GM18868 (cell line): ENCODE measurements around the gene LARP1.
"Not testable (repeated sequence)": the region's sequence is repeated elsewhere in the genome, so short reads cannot be mapped to it uniquely, and the experiment has no call there.

Experiments
- ATAC-seq: cut with Tn5 transposase; IDR thresholded peaks from one replicate; pipeline ENCODE4 v1.9.1; 2021; ENCODE audit warnings: mild to moderate bottlenecking, moderate library complexity; ENCODE audit not compliant: unreplicated experiment

The LARP1 gene

DNA sequence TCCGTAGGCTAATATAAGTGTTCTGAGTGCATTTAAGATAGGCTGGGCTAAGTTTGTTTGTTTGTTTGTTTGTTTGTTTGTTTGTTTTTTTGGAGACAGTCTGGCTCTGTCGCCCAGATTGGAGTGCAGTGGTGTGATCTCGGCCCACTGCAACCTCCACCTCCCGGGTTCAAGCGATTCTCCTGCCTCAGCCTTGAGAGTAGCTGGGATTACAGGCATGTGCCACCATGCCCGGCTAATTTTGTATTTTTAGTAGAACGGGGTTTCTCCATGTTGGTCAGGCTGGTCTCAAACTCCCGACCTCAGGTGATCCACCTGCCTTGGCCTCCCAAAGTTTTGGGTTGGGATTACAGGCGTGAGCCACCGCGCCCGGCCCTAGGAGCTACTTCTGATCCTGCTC, 4.7 kb downstream of the LARP1 start:
- not testable (repeated sequence) for ATAC-seq

DNA sequence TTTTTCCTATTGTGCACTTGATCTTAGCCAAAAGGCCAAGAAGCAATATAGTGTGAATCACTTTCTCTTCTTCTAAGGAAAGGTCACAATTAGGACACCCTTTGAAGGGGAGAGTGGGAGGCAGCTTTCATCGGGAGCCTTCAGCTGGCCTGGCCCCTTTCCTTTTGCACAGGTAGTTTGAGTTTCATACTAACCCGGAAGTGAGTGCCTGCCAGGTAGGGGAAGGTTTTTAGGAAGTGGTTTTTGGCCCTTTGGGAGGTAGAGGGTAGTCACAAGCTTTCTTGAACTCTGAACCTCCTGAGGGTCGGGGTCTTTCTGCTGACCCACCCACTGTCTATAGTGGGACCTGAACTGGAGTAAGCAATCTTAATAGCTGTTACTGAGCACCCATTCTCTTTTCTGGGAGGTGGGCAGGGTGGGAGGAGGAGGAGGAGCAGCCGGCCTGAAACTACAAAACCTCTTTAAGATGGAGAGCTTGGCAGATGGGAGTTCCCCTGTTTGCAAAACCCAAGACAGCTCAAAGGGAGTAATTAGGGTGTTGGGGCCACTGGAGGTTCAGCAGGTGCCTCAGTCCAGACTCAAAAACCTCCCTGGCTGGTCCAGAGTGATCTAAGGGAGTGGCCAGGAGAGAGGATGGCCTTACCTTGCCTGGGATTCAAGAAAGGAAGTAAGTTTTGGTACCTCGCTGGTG, 6.0 kb downstream of the LARP1 start:
- ATAC-seq = peak; percentile 54

DNA sequence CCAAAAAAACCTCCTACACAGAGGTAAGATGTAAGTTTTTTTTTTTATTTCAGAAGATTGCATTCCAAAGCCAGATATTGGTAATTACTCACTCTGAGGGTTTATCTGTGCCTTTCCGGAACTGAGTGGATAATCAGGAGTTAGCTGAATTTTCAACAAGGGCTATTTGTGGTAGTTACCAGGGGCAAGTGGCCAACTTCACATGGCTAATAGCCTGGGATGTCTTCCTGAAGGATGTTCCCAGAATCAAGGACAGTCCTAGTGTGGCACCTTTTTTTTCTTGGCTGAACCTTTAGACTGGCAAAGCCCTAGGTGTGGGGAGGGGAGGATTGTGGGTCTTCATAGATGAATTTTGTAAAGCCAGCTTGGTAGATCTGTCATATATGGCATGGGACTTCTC, 7.1 kb downstream of the LARP1 start:
- ATAC-seq = no peak

DNA sequence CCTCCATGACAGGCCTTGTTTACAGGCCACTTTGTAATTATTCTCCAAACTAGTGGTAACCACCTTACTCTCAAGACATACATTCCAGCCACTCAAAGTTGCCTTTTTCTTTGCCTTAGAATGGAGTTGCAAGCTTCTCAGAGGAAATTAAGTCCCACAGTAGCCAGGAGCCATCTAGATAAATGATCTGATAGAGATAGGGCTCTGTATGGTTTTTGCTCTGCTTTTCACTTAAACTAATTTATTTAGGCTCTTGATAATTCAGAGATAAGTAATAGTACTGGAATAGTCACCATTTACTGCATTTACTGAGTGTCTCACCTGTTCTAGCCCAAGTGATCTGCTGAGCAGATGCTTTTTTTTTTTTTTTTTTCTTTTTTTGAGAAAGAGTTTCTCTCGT, 7.5 kb downstream of the LARP1 start:
- ATAC-seq = no peak

DNA sequence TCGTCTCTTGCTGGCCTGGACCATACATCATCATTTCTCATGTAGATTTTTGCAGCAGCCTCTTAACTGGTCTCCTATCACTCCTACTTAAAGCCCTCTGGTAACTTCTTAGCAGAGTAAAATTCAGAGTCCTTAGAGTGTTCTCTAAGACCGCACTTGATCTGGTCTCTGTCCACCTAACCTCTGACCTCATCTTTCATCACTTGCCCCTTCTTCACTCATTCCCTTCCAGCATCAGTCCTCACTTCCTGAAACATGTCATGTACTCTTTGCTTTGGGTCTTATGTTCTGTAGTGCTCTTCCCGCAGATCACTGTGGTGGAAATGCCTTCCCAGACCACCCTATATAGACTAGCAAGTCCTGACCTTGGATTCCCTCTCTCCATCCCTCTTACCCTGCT, 9.8 kb downstream of the LARP1 start:
- no peak for ATAC-seq

DNA sequence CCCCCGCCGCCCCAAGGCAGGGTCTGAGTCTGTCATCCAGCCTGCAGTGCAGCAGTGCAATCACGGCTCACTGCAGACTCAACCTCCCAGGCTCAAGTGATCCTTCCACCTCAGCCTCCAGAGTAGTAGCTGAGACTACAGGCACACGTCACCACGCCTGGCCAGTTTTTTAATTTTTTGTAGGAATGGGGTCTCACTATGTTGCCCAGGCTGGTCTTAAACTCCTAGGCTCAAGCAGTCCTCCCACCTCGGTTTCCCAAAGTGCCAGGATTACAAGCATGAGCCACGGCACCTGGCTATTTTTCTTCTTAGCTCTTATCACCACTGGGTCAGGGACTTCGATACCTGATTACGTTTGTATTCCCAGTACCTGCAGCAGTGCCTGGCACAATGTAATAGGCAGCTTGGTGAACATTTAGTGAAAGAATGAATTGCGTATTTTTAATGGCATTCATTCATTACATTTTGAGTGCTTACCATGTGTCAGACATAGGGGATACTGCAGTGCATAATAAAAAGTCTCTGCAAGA, 10.3 kb downstream of the LARP1 start:
- no peak for ATAC-seq

DNA sequence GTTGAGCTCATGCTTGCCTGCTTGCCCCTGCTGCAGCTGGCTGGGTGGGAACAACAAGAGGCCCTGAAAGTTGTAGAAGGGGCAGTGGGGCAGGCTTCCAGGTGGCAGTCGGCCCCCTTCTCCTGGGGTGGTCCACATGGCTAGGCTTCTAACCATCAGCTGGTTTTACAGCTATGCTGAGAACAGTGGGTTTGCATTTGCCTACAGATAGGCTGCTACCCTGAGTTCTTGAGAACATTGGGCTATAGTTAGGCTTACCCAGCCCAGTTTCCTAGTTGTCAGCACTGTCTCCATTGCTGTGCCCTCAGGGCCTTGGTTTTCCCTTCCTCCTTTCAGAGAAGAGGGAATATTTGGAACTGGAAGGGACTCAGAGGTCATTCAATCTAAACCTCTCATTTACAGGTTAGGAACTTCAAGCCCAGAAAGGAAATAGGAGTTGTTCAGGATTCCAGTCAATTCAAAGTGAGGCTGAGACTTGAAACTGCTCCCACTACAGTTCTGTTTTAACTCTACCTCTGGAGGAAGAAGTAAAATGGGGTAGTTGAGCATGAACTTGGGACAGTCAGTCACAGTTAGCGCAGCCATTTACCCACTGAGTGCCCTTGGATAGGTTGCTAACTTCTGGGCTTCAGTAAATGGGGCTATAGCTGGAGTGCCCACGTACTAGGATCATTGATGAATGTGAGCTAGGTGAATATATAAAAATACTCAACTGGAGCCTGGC, 11.5 kb downstream of the LARP1 start:
- no peak for ATAC-seq

DNA sequence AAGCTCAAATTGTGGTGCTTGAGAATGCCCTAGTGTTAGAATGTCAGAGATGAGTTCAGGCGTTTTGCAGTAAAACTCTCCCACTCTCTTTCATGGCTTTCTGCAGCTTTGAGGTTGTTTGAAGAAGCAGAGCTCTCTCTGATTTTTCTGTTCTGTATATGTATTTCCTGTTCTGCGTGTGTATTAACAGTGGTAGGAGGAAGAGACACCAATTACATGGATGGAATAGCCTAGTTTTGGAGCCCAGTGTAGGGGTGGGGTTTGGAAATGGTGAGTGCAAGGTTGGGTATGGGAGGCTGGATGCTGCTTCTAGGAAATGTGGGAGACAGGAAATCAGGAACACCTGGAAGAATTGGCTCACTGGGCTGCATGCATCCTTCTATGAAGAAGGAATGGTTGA, 12.4 kb downstream of the LARP1 start:
- no peak for ATAC-seq

DNA sequence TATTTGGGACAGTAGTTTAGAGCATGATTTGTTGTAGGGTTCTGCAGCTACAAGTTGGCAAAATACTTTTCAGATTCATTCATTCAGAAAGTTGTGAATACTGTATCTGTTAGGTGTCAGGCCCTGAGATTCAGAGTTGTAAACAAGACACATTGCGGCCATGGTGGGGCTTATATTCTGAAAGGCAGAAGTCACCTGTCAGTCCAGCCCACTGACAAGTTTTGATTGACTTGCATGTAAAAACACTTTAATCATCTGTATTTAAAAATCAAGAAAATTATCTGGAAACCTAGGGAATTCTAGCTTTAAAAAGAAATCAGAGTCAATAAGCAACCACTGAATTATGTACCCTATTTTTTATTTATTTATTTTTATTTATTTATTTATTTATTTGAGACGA, 13.0 kb downstream of the LARP1 start:
- no peak for ATAC-seq

DNA sequence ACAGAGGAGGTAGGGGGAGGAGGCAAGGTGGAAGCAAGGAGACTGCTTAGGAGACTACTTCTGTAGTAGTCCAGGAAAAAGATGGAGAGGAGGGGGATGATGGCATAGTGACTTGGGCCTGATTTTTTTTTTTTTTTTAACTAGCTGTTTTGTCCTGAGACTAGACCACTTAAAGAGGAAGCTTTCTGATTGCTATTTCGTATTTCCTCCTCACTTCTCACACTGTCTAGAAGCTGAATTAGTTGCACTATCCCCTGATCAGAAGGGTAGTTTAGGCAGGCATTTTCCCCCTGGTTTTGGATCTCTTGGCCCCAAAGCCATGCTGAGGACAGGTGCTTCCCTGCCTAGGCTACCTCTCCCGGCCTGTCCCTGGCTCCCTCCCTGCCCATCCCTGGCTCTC, 14.9 kb downstream of the LARP1 start:
- peak; percentile 36 for ATAC-seq

DNA sequence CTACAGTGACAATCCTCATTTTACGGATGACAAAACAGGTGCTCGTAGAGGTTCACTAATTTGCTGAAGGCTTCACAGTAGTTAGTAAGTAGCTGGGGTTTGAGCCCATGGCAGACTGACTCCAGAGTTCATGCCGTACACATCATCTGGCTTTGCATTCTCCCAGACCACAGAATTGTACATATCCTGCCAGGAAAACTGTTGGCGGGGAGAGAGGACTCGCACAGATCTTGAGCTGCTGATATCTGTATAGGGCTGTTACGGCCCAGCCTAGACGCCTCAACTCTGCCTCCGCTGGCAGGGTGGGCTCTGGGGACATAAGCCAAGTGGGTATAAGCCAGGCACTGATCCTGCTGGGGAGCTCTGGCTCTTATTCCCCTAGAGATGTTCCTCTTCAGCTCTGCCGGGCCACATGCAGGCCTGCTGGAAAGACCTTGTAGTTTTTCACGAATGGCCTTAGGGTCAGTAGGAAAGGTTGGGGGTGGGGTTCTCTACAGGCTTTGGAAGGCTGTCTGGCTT, 16.3 kb downstream of the LARP1 start:
- no peak for ATAC-seq

DNA sequence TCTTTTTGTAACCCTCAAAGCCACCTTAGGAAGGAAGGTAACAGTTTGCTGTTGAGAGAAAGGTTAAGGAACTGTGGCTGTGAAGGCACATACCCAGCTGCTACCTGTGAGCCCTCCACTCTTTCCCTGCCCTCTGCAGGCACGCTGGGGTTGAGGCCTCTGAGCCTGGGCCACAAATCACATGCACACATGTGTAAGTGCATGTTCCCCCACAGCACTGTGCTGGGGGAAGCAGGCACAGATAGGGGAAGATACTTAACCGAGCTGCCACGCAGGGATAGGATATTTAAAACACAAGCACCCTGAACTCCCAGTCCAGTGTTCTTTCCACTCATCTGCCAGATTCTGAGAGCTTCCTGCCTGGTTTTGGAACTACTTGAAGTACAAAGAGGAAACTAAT, 18.1 kb downstream of the LARP1 start:
- no peak for ATAC-seq

DNA sequence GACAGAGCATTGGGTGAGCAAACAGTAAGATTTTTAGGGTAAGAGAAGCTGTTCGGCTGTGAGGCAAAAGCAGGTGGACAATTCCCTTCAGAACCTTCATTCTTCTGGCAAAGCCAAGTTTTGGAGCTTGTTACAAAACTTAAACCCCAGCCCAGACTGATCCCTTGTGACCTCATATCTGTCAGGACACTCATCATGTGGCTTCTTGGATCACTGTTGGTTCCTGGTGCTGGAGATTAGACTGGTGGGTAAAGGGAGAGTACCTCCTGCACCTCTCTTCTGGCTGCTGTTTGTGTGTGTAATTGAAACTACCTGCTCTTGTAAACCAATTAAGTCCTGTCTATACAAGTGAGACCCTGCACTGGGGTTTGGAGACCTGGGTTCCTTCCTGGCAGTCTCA, 21.0 kb downstream of the LARP1 start:
- ATAC-seq = no peak

DNA sequence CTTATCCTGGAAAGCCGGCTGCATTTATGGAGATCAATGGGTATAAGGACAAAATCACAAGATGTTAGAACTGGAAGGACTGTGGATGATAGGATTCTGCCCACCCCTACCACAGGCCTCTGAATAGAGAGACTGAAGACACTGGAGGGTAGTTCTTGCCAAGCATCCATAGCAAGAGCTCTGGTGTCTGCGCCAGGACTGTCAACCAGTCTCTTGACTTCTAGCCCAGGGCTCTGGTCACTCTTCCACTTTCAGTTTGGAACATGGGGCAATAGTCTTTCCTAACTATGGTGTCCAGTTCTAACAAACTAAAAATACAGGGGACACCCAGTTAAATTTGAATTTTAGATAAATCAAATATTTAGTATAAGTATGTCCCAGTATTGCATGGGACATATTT, 23.4 kb downstream of the LARP1 start:
- ATAC-seq = no peak

DNA sequence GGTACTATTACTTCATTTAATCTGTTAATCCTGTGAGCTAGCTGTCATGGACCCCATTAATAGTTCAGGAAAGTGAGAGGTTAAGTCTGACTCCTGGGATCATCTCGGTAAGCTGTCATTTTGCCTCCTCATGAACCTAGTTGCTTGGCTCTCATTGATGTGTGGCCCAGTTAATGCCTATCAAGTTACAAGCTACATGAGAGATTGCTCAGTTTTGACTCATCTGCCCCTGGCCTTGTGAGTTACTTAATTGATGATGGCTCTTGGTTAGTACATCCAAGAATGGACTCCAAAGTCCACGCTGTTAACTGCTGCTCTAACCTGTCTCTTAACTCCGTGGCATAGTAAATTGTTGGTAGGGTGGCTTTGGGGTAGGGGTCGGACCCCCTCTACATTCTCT, 23.9 kb downstream of the LARP1 start:
- no peak for ATAC-seq

DNA sequence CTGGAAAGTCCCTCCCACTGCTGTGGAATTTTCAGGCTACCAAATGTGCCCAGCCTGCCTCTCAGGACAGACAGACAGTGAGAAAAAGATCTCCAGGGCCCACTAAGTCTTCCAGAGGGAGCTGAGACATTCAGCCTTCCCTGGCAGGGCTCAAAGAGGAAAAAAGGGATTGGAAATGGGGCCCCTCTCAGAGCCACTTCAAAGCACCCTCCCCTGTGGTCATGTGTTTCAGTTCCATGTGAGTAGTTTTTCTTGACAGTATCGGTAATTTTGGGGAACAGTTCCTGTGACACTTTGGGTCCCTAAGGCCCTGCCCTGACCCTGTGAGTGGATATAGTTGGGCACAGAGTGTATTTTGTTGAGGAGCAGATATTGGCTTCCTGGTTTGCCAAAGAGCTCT, 25.0 kb downstream of the LARP1 start:
- peak; percentile 32 for ATAC-seq

DNA sequence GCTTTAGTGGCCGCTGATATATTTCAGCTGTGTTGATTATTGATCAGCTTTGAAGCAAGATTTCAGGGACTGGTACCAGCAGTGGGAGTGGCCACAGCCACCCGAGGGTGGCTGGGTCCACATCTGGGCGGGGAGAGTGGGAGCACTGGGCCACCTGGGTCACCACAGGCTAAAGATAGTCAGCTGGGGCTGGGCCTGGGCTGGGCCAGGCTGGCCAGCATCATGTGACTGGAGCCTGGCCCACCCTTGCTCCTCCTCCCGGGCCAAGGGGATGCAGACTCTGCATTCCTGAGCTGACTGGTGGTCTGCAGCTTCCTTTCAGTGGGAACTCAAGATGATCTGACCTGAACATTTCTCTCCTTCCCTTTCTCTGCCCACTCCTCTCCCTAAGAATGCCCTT, 27.1 kb downstream of the LARP1 start:
- ATAC-seq = no peak

DNA sequence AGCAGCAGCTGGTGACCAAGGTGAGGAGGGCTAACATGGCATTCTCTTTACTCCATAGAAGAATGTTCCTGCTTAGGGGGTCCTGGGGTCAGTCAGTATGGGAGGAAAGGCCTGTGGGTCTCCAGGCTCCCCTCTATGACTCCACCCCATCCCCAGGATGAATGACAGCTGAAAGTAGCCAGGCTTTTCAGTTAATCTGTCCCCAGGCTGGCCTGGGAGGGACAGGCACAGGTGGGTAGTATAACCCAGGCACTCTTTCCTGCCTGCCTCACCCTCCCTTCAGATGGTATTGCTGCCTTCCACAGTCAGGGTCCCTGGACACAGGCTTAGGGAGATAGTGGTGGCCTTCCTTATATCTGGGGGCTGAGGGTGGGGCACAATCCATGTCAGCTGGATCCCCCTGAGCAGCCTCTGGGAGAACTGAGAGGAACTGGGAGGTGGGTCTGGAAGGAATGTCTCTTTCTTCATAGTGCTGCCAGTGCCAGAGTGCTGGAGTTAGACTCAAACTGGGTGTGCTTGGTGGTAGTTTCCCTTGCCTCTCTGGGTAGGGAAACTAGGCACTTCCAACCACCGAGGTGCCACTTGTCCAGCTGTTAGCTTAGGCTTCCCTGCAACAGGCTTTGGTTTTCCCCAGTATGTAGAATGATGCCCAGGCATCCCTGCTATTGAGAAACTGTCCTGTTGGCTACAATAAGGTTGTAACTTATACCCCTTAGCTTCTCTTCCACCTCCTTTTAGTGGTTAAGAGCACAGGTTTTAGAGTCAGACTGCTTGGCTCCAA, 27.8 kb downstream of the LARP1 start:
- peak; percentile 8 for ATAC-seq

DNA sequence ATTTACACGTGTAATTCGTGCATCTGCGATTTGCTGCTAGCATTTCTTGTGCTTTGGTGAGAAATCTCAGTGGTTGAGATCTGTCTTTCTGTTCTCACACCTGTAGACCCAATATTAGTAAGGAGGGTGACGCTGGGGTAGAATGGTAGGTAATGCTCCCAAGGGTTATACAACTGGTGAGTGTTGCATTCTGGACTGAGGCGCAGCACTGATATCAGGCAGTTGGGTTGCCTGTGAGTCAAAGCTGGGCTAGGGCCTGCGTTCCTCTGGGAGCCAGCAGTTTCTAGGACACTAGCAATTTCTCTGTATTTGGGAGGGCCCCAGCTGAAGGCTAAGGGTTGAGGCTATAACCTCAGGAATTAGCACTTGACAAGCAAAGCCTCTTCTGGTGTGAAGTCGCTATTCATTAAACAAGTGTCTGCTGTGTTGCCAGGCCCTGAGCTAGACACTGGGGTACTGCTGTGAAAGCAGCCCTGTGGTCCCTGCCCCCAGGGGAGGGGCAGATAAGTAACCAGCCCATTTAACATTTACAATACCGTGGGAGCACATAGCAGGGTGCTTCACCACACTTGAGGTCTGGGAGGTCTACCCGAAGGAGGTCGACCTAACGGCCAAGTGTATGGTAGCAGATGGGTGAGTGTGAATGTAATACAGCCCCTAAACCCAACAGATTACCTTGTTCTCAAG, 28.7 kb downstream of the LARP1 start:
- ATAC-seq = peak; percentile 84

DNA sequence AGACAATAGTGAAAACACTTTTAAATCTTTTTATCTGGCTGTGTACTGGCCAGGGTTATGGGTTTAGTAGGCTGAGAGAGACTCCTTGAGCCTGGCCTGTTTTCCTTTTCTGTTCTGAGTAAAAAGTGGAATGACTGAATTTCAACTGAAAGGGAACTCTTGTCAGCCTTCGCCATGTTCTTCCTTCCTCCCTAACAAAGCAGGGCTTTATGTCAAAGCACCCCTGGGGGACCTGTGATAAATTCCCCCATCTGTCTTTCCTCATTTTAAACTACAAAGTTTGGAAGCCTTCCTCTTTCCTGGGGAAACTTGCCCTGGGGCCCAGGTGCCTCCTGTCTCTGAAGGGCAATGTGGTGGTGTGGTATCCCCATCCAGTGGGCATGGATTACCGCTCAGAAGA, 29.7 kb downstream of the LARP1 start:
- no peak for ATAC-seq

DNA sequence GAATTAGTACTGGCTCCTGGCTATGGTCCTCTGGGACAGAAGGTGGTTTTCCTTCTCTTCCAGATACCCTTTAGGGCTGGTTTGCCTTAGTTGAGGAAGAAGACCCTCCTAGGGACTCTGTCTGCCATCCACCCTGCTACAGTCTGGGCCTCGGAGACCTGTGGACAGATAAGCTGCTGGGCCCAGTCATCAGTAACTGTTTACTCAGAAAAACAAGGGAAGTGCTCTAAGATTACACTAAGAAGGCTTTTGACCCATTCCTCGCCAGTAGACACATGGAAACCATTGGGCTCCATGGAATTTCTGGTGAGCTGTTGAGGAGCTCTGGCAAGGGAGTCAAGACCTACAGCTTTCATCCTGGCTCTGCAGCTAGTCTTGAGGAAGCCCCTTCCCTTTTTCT, 31.2 kb downstream of the LARP1 start:
- ATAC-seq = no peak
